Measurements from ENCODE around the gene UNC119. TPM values are rescaled to one million over a fixed set of nuclear protein-coding genes. Genes with fewer than 3 reads are reported as not detected.
A peak's percentile ranks its signal among the peaks of the same experiment; 100 is the strongest.

Gene UNC119
- polyA plus RNA-seq, 3 donors from 2014 or later = 45.4 to 61.1 (median 50.4) TPM

DNA sequence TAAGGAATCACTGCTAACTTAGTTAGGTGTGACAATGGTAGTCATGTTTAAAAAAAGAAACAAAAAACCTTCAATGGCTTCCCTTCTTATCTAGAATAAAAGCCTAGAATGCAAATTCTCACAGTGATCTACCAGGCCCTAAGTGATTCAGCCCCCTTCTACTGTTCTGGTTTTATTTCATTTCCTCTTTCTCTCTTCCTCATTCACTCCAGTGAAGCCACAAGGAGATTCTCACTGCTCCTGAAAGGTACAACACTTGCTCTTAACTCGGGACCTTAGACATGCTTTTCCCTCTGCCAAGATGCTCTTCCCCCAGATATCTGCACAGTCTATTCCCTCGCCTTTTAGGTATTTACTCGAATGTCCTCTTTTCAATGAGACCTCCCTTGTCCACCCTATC is 15.2 kb upstream of the UNC119 start:
- H3K9me3 Mint-ChIP-seq = no peaks in the 10 kb centered on the region
- H3K27ac Mint-ChIP-seq = peak overlapping the region; percentile 5 to 92 (median 66)
- peaks cover 0 to 21% (median 0%) of the 10 kb centered on the region in 3 donors for H3K36me3 Mint-ChIP-seq
- H3K4me3 Mint-ChIP-seq = no peak overlapping the region
- peaks cover 50 to 60% of the 10 kb centered on the region in 2 donors for H3K4me1 Mint-ChIP-seq
- DNase-seq = no peak
- peaks cover 2 to 5% (median 3%) of the 10 kb centered on the region in 3 donors for H3K27me3 Mint-ChIP-seq (ENCODE audit: low read depth in 3 of 3)

DNA sequence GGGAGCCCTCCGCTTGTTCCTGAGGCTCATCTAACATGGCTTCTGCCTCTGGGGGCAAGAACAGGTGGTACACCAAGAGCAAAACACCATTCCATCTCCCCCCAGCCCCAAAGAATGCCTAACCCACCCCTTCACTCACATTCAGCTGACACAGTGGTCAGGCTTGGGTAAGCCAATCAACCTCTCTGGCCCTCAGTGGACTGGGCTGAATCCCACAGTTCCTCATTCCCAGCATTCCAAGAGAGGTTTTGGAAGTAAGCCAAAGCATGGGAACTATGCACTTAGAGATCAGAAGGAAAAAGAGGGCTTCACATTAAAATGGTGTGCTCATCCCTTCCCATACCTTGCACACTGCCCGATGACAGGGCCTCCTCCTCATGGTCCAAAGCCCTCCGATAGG is 11.1 kb upstream of the UNC119 start:
- Mint-ChIP-seq H3K4me1 (peaks cover 20 to 25% of the 10 kb centered on the region in 2 donors), H3K27me3 (ENCODE audit: low read depth in 3 of 3) (peaks cover 0 to 3% (median 0%) of the 10 kb centered on the region in 3 donors), H3K9me3 (no peaks in the 10 kb centered on the region), H3K4me3 (no peak overlapping the region), H3K27ac (no peak overlapping the region), H3K36me3 (peaks cover 12 to 41% (median 14%) of the 10 kb centered on the region in 3 donors)
- DNase-seq = no peak

DNA sequence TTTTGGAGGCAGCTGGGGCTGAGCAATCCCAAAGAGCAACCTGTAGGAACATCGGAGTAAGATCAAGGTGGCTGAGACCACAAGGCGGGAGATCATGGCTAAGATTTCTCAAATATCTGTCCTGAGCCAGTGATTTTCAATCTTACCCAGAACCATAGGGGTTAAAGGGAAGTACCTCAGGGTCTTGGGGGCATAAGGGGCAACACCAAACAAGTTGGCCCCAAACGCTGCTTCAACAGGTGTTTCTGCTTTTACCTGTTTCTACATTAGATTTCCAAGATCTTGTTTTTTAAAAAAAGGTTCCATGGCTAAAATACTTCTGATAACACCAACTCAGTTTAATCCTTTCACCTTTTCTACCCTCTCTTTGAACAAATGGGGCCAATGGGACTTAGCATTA is 2.6 kb upstream of the UNC119 start:
- H3K36me3 Mint-ChIP-seq = peaks cover 24 to 50% (median 35%) of the 10 kb centered on the region in 3 donors
- peaks cover 29 to 31% of the 10 kb centered on the region in 2 donors for H3K4me1 Mint-ChIP-seq
- no peak overlapping the region for H3K27ac Mint-ChIP-seq
- H3K4me3 Mint-ChIP-seq = no peak overlapping the region
- no peaks in the 10 kb centered on the region for H3K9me3 Mint-ChIP-seq
- H3K27me3 Mint-ChIP-seq (ENCODE audit: low read depth in 3 of 3) = peaks cover 0 to 5% (median 0%) of the 10 kb centered on the region in 3 donors
- DNase-seq = no peak

DNA sequence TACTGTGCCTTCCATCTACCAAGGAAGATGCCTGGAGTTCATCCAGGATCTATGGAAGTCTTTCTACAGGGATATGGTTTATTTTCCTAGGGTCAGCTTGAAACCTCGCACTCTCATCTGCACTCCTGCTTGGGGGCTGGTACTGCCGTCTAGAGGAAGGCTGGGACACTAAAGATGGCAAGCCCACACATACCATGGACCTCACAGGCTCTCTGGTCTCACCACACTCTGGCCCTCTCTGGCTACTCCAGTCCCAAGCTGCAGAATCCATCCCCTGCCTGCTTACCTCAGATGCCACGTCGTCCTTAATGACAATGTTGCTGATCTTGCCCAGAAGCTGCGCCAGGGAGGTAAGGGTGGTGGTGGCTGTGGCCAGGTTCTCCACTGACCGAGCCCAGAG is 2.1 kb upstream of the UNC119 start:
- peaks cover 24 to 45% (median 30%) of the 10 kb centered on the region in 3 donors for H3K36me3 Mint-ChIP-seq
- H3K4me1 Mint-ChIP-seq = peaks cover 34 to 36% of the 10 kb centered on the region in 2 donors
- H3K27ac Mint-ChIP-seq = no peak overlapping the region
- H3K27me3 Mint-ChIP-seq (ENCODE audit: low read depth in 3 of 3) = peaks cover 0 to 5% (median 0%) of the 10 kb centered on the region in 3 donors
- peak overlapping the region in 1 of 5 donors; percentile 51 for H3K4me3 Mint-ChIP-seq
- no peak for DNase-seq
- no peaks in the 10 kb centered on the region for H3K9me3 Mint-ChIP-seq

DNA sequence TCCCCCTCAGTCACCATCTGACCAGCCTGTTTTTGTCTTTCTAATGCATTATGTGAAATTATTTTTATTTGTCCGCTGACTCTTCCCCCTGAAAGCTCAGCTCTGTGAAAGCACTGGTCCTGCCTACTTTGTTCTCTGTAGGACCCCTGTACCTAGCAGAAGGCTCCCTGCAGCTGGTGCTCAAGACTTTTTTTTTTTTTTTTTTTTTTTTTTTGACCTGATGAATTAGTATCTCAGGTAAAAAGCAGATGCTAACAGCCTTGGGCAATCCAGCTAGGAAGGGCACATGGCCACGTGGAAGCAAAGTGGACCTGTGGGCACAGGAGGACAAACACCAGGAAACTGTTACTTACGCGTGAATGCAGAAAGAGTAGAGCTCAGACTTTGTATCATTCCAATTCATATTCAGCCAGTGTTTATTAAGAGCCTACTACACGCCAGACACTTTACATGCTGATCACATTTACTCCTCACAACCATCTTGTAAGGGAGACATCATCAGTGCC is 629 bp upstream of the UNC119 start:
- H3K36me3 Mint-ChIP-seq = peaks cover 18 to 37% (median 24%) of the 10 kb centered on the region in 3 donors

DNA sequence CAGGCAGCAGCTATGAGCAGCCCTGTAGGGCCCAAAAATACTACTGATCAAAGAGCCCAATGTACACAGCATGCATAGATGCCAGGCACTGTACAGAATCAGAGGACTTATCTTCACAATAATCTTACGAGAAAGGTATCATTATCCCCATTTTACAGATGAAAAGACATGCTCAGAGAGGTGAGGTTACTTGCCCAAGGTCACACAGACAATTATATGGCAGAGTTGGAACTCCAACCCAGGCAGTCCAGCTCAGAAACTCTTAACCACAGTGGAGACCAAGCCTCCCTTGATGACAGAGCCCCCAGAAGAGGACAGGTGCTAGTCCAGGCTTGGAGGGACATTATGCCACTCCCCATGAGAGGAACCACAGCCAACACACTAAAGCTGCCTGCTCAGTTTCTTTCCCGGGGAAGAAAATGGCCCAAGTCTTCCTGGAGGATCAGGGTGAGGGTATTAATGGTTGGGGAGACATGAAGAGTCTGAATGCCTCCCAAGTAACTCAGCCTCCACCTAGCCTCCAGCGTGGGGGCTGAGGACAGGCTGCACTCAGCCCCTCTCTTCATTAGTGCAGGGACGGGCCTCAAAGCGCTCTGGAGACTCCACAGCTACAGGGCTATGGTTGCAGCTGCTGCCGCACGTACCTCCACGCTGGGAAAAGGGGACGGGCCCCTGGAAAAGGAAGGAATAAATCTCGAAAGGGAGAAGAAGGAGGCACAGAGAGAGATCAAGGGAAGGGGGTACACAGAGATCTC is 826 bp downstream of the UNC119 start:
- Mint-ChIP-seq H3K4me1 (peaks cover 55 to 57% of the 10 kb centered on the region in 2 donors), H3K36me3 (peaks cover 9 to 25% (median 15%) of the 10 kb centered on the region in 3 donors), H3K27ac (peak overlapping the region; percentile 74 to 89 (median 84)), H3K27me3 (ENCODE audit: low read depth in 3 of 3) (peaks cover 0 to 3% (median 0%) of the 10 kb centered on the region in 3 donors), H3K4me3 (peak overlapping the region; percentile 71 to 88 (median 85)), H3K9me3 (no peaks in the 10 kb centered on the region)
- no peak for DNase-seq

More for the DNA sequence above, 629 bp upstream of the UNC119 start:
- Mint-ChIP-seq H3K27ac (peak overlapping the region; percentile 72 to 92 (median 80)), H3K4me3 (peak overlapping the region; percentile 83 to 91 (median 90)), H3K9me3 (no peaks in the 10 kb centered on the region), H3K27me3 (ENCODE audit: low read depth in 3 of 3) (peaks cover 0 to 3% (median 0%) of the 10 kb centered on the region in 3 donors), H3K4me1 (peaks cover 48 to 50% of the 10 kb centered on the region in 2 donors)
- no peak for DNase-seq

DNA sequence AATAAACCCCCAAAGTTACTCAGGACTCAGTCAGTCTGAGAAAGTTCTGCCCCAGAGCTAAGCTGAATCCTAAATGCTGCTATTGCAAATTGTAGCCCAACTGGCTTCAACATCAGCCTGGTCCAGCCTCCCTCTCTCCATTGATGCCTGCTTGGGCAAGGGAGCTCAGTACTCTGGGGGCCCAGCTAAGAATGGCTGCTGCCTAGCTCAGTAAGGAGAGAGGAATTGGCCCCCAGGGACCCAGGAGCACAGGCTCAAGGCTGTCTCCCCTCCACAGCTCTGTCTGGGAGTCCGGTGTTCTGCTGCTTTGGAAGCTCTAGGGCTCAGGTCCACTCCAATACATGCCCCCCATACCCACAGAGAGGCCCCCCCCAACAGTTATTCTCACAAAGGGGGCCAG is 1.6 kb downstream of the UNC119 start:
- H3K9me3 Mint-ChIP-seq = no peaks in the 10 kb centered on the region
- DNase-seq = no peak
- peak overlapping the region; percentile 74 to 89 (median 82) for H3K27ac Mint-ChIP-seq
- peaks cover 8 to 18% (median 9%) of the 10 kb centered on the region in 3 donors for H3K36me3 Mint-ChIP-seq
- peaks cover 0 to 3% (median 0%) of the 10 kb centered on the region in 3 donors for H3K27me3 Mint-ChIP-seq (ENCODE audit: low read depth in 3 of 3)
- peaks cover 55 to 57% of the 10 kb centered on the region in 2 donors for H3K4me1 Mint-ChIP-seq
- peak overlapping the region in 4 of 5 donors; percentile 71 to 86 (median 84) for H3K4me3 Mint-ChIP-seq

DNA sequence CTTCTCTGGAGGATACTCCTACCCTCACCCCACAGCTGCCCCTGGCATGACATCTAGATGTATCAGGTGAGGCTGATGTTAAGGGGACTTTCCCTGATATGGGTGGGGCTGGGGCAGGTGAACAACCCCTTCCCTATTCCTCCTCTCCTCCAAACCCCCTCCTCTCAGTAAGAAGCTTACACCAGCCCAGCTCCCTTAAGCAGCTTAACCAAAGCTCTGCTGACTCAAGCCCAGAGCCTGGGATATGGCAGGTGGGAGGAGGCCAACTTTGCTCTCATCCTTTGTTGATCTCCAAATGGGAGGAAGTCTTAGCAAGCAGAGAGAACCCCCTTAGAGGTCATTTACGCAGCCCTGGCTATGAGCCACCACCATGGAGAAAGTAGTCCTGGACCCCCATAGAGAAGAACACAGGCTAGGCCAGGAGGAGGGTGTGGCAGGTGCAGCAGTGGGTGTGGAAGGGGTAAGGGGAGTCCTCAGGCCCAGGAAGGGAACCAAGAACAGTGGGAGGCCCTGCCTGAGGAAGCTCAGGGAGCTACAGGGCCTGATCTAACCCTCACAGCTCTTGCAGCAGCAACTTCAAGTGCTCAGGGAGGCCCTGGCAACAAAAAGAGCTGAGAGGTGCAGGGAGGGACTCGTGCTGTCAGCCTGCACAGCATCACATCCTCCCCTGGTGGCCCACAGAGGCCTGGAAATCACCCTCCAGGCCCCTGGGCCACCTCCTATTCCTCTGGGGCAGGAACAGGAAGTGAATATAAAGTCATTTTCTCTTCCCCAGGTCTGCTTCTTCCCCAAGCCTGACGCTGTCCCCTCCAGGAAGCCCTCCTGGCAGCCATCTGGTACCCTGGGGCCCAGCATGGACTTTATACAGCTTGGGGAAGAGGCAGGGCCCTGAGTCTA is 2.9 kb downstream of the UNC119 start:
- peak; percentile 28 to 43 (median 34) for DNase-seq
- H3K36me3 Mint-ChIP-seq = peaks cover 8 to 13% (median 12%) of the 10 kb centered on the region in 3 donors
- H3K4me1 Mint-ChIP-seq = peaks cover 55 to 57% of the 10 kb centered on the region in 2 donors

DNA sequence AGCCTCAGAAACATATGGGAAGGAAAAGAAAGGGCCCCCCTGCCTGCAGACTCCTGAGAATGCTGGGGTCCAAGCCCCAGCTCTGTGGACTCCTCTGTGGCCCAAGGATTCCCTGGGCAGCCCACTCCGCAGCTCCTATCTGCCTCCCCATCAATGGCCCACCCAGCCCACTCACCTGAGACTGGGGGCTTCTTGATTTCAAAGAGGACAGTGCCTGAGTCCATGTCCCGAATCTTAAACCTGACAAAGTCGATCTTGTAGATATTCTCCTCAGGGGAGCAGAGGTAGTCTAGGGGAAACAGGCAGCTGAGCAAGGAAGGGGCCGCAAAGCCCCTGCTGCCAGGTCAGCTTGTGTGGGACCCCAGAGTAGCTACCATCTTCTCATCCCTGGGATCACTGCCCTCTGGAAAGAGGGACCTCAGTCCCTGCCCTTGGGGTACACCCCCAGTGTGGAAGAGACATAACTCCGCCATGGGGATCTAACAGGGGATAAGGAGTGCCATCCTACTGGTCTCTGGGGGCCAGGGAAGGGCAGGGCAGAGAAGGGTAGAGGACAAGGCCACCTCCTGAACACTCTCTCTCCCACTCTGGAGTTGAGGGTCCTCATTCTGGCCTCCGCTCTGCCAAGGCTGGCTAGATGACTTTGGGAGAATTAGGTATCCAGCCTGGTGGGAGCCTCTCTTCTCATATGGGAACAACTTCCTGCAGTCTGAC is 3.9 kb downstream of the UNC119 start:
- Mint-ChIP-seq H3K4me3 (peak overlapping the region in 4 of 5 donors; percentile 46 to 81 (median 74)), H3K36me3 (peaks cover 2 to 6% (median 3%) of the 10 kb centered on the region in 3 donors), H3K27me3 (ENCODE audit: low read depth in 3 of 3) (peaks cover 0 to 3% (median 0%) of the 10 kb centered on the region in 3 donors), H3K27ac (peak overlapping the region; percentile 77 to 93 (median 84)), H3K9me3 (no peaks in the 10 kb centered on the region), H3K4me1 (peaks cover 53 to 57% of the 10 kb centered on the region in 2 donors)
- DNase-seq = no peak

More for the DNA sequence above, 2.9 kb downstream of the UNC119 start:
- Mint-ChIP-seq H3K27me3 (ENCODE audit: low read depth in 3 of 3) (peaks cover 0 to 3% (median 0%) of the 10 kb centered on the region in 3 donors), H3K9me3 (no peaks in the 10 kb centered on the region), H3K27ac (peak overlapping the region; percentile 78 to 89 (median 84)), H3K4me3 (peak overlapping the region in 4 of 5 donors; percentile 18 to 49 (median 30))

DNA sequence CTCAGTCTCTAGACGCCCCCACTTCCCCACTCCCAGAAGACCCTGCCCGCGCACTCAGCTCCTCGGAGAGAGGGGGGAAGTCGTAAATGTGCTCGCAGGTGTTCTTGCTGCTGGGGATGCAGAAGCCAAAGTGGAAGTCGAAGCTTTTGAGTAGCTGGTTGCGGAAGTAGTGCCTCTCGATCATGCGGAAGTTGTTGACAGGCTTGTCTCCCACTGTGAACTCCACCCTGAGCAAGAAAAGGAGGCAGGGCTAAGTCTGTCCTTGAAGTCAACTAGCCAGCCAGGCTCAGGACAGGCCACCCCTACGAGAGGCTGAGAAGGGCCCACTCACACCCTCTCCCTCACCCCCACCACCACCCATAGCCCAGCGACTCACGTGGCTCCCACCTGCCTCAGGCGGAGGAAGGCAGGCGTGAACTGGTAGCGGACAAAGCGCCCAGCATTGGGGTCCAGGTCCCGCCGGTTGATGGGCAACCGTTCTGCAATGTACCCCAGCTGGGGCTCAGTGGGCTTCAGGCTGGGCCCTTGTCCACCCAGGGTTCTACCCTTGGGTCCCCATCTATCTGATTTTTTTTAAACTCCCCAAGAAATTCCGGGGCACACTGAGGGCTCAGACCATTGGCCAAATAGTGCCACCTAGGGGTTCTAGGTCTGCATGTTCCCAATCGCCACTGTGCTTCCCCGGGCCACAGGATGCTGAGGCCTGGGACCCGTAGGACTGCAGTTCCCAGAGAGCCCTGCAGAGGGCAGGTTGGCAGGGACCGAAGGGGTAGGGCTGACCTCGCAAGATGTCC is 4.6 kb downstream of the UNC119 start:
- H3K27me3 Mint-ChIP-seq (ENCODE audit: low read depth in 3 of 3) = peaks cover 0 to 2% (median 0%) of the 10 kb centered on the region in 3 donors
- H3K27ac Mint-ChIP-seq = peak overlapping the region; percentile 70 to 93 (median 85)
- peaks cover 48 to 49% of the 10 kb centered on the region in 2 donors for H3K4me1 Mint-ChIP-seq
- H3K36me3 Mint-ChIP-seq = peaks cover 0 to 4% (median 0%) of the 10 kb centered on the region in 3 donors
- DNase-seq = peak; percentile 56 to 59 (median 58)
- H3K4me3 Mint-ChIP-seq = peak overlapping the region; percentile 67 to 81 (median 74)
- no peaks in the 10 kb centered on the region for H3K9me3 Mint-ChIP-seq

DNA sequence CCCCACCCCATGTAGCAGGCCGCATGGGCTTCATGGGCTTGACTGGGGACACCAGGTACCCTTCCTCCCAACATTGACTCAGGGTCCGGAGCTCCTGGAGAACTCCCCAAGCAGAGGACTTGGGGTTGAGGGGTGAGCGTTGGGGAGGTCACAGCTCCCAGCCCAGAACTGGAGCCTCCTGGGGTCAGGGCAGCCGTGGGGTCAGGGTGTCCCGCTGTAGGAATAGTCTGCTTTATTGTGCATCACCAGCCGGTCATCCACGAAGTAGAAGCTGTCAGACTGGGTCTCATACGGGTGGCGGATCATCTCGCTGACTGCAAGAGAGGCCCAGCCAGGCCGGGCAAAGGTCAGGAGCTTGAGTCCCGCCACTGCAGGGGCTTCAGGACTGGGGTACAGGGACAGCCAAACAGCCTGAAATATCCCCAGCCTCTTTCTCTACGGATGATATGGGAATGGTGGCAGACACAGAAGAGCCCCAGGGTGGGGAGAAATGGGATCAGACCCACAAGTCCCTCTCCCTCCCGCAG is 5.3 kb downstream of the UNC119 start:
- peaks cover 45 to 46% of the 10 kb centered on the region in 2 donors for H3K4me1 Mint-ChIP-seq
- no peak for DNase-seq
- peak overlapping the region in 5 of 6 donors; percentile 55 to 93 (median 89) for H3K27ac Mint-ChIP-seq

More for the DNA sequence above, 5.3 kb downstream of the UNC119 start:
- peaks cover 0 to 4% (median 0%) of the 10 kb centered on the region in 3 donors for H3K36me3 Mint-ChIP-seq
- H3K4me3 Mint-ChIP-seq = peak overlapping the region; percentile 67 to 81 (median 74)
- no peaks in the 10 kb centered on the region for H3K9me3 Mint-ChIP-seq
- no peaks in the 10 kb centered on the region for H3K27me3 Mint-ChIP-seq (ENCODE audit: low read depth in 3 of 3)

All from immature natural killer cell (primary cell).